ENCODE measurements around the gene FAM3D.

GRCh38 chr3:58612830-58613229, 53.7 kb downstream of the FAM3D start:
- TF ChIP-seq POLR2AphosphoS5 (IDR thresholded peaks at IDR 0.05; ENCODE audit: low read depth, low read length), result no peak
- no peak for TF ChIP-seq REST (IDR thresholded peaks at IDR 0.05; ENCODE audit: insufficient read depth in 1 of 2, low read depth in 2 of 2, low read length in 2 of 2)
- no peak for TF ChIP-seq TAF1 (IDR thresholded peaks at IDR 0.05; ENCODE audit: borderline replicate concordance, insufficient read depth, low read length)
- no peak for TF ChIP-seq SIN3A (IDR thresholded peaks at IDR 0.05; ENCODE audit: borderline replicate concordance, insufficient read depth, low read length)
